K562 (cell line): ENCODE data around the gene MYO3B.

Source experiments
- EZH2 ChIP-seq: IDR thresholded peaks from 2 replicates; pipeline ENCODE4 v1.6.1; 2012; ENCODE audit warnings: low read depth, mild to moderate bottlenecking, inconsistent platforms, low read length, borderline replicate concordance
- FOXP1 ChIP-seq: sonication (generic); formaldehyde crosslinking; IDR thresholded peaks from 2 replicates; pipeline ENCODE4 v1.8.0; 2022; ENCODE audit warnings: mild to moderate bottlenecking, missing genetic modification reagents
- JUND ChIP-seq, 2 experiments: IDR thresholded peaks; 2 replicates in 1 of 2; 3 replicates in 1 of 2; pipeline ENCODE4 v1.6.1; 2011; ENCODE audit warnings: borderline replicate concordance in 2 of 2, low read depth in 2 of 2, low read length in 2 of 2, improper control_type of control experiment in 1 of 2, missing biosample characterization in 1 of 2, missing genetic modification characterization in 1 of 2, missing genetic modification reagents in 1 of 2
- NCOR1 ChIP-seq: fragments of 450-650 bp; IDR thresholded peaks from 2 replicates; pipeline ENCODE4 v1.6.1; 2016; ENCODE audit warnings: mild to moderate bottlenecking, moderate library complexity
- SIN3B ChIP-seq: fragments of 450-650 bp; IDR thresholded peaks from 2 replicates; pipeline ENCODE4 v1.6.1; 2017; ENCODE audit warnings: low read depth, mild to moderate bottlenecking, moderate library complexity
- SREBF2 ChIP-seq: sonication (generic); formaldehyde crosslinking; IDR thresholded peaks from 2 replicates; pipeline ENCODE4 v1.4.0; 2020; ENCODE audit warnings: mild to moderate bottlenecking, missing genetic modification reagents
- ZFP30 ChIP-seq: fragments of 250-450 bp; sonication (Bioruptor Pico); IDR thresholded peaks from 2 replicates; pipeline ENCODE4 v1.8.0; 2022; ENCODE audit warnings: moderate library complexity, mild to moderate bottlenecking, inconsistent platforms, borderline replicate concordance
- ZNF561 ChIP-seq: fragments of 450-650 bp; formaldehyde crosslinking; conservative IDR thresholded peaks from 2 replicates; pipeline ENCODE4 v1.4.0; 2020; ENCODE audit warnings: mild to moderate bottlenecking, moderate library complexity
- TF ChIP-seq, protein P1 (sequence below): fragments of 450-650 bp; IDR thresholded peaks from 2 replicates; pipeline ENCODE4 v1.6.1; 2014; ENCODE audit warnings: low read depth, mild to moderate bottlenecking, moderate library complexity, borderline replicate concordance
- TF ChIP-seq, protein P2 (sequence below): fragments of 250-450 bp; sonication (Bioruptor Pico); IDR thresholded peaks from 2 replicates; pipeline ENCODE4 v1.8.0; 2021; ENCODE audit warnings: moderate library complexity, mild to moderate bottlenecking, inconsistent platforms
- TF ChIP-seq, protein P3 (sequence below): sonication (generic); formaldehyde crosslinking; IDR thresholded peaks from 2 replicates; pipeline ENCODE4 v1.8.0; 2022; ENCODE audit warnings: mild to moderate bottlenecking, missing genetic modification reagents, borderline replicate concordance
- TF ChIP-seq, protein P4 (sequence below), 3 experiments: IDR thresholded peaks in 2 of 3; conservative IDR thresholded peaks in 1 of 3; 2 replicates each; pipeline ENCODE4 v1.5.1; 2011 to 2012; ENCODE audit warnings: low read length in 3 of 3, mild to moderate bottlenecking in 3 of 3, control low read depth in 2 of 3, improper control_type of control experiment in 1 of 3, inconsistent platforms in 1 of 3, low read depth in 1 of 3, mixed read lengths in 1 of 3, moderate library complexity in 1 of 3; ENCODE audit not compliant: insufficient read depth in 2 of 3

DNA sequence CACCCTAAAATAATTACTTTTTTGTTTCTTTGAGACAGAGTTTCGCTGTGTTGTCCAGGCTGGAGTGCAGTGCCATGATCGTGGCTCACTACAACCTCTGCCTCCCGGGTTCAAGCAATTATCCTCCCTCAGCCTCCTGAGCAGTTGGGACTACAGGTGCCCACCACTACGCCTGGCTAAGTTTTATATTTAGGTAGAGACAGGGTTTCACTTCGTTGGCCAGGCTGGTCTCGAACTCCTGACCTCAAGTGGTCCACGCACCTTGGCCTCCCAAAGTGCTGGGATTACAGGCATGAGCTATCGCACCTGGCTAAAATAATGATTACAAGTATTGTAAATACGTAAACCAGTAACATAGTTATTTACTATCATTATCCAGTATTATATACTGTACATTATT is 279.8 kb downstream of the MYO3B start:
- no peak for TF ChIP-seq ZNF561
- TF ChIP-seq JUND (IDR thresholded peaks at IDR 0.05; ENCODE audit: borderline replicate concordance, low read depth, low read length) = no peak
- TF ChIP-seq JUND (tag; IDR thresholded peaks at IDR 0.05; ENCODE audit: borderline replicate concordance, low read depth, low read length) = no peak
- TF ChIP-seq, protein P1, sequence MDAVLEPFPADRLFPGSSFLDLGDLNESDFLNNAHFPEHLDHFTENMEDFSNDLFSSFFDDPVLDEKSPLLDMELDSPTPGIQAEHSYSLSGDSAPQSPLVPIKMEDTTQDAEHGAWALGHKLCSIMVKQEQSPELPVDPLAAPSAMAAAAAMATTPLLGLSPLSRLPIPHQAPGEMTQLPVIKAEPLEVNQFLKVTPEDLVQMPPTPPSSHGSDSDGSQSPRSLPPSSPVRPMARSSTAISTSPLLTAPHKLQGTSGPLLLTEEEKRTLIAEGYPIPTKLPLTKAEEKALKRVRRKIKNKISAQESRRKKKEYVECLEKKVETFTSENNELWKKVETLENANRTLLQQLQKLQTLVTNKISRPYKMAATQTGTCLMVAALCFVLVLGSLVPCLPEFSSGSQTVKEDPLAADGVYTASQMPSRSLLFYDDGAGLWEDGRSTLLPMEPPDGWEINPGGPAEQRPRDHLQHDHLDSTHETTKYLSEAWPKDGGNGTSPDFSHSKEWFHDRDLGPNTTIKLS = no peak
- no peak for TF ChIP-seq FOXP1 (CRISPR knock-in tag)
- no peak for TF ChIP-seq ZFP30 (CRISPR knock-in tag)
- TF ChIP-seq, protein P2, sequence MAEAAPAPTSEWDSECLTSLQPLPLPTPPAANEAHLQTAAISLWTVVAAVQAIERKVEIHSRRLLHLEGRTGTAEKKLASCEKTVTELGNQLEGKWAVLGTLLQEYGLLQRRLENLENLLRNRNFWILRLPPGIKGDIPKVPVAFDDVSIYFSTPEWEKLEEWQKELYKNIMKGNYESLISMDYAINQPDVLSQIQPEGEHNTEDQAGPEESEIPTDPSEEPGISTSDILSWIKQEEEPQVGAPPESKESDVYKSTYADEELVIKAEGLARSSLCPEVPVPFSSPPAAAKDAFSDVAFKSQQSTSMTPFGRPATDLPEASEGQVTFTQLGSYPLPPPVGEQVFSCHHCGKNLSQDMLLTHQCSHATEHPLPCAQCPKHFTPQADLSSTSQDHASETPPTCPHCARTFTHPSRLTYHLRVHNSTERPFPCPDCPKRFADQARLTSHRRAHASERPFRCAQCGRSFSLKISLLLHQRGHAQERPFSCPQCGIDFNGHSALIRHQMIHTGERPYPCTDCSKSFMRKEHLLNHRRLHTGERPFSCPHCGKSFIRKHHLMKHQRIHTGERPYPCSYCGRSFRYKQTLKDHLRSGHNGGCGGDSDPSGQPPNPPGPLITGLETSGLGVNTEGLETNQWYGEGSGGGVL (CRISPR knock-in tag) = no peak
- TF ChIP-seq, protein P3, sequence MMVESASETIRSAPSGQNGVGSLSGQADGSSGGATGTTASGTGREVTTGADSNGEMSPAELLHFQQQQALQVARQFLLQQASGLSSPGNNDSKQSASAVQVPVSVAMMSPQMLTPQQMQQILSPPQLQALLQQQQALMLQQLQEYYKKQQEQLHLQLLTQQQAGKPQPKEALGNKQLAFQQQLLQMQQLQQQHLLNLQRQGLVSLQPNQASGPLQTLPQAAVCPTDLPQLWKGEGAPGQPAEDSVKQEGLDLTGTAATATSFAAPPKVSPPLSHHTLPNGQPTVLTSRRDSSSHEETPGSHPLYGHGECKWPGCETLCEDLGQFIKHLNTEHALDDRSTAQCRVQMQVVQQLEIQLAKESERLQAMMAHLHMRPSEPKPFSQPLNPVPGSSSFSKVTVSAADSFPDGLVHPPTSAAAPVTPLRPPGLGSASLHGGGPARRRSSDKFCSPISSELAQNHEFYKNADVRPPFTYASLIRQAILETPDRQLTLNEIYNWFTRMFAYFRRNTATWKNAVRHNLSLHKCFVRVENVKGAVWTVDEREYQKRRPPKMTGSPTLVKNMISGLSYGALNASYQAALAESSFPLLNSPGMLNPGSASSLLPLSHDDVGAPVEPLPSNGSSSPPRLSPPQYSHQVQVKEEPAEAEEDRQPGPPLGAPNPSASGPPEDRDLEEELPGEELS (CRISPR knock-in tag) = no peak
- TF ChIP-seq SIN3B = no peak
- TF ChIP-seq, protein P4, sequence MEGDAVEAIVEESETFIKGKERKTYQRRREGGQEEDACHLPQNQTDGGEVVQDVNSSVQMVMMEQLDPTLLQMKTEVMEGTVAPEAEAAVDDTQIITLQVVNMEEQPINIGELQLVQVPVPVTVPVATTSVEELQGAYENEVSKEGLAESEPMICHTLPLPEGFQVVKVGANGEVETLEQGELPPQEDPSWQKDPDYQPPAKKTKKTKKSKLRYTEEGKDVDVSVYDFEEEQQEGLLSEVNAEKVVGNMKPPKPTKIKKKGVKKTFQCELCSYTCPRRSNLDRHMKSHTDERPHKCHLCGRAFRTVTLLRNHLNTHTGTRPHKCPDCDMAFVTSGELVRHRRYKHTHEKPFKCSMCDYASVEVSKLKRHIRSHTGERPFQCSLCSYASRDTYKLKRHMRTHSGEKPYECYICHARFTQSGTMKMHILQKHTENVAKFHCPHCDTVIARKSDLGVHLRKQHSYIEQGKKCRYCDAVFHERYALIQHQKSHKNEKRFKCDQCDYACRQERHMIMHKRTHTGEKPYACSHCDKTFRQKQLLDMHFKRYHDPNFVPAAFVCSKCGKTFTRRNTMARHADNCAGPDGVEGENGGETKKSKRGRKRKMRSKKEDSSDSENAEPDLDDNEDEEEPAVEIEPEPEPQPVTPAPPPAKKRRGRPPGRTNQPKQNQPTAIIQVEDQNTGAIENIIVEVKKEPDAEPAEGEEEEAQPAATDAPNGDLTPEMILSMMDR (IDR thresholded peaks at IDR 0.05 in 2 of 3, conservative IDR thresholded peaks at IDR 0.05 in 1 of 3; ENCODE audit: insufficient read depth in 2 of 3, low read depth in 1 of 3, low read length in 3 of 3) = no peak
- TF ChIP-seq NCOR1 = no peak
- no peak for TF ChIP-seq SREBF2 (CRISPR knock-in tag)
- TF ChIP-seq EZH2 = no peak
